SK-N-SH treated with all-trans-retinoic acid at 6 μM for 48 hours (cell line): ENCODE data around the gene IPO4.

ENCODE experiments used
- ATAC-seq: fragments of 200-7000 bp; cut with Tn5 transposase; 3 replicates; pipeline ENCODE4 v1.9.1; 2020; ENCODE audit warnings: mild to moderate bottlenecking, moderate library complexity
- BACH2 ChIP-seq: fragments of 250-450 bp; sonication (Bioruptor Pico); IDR thresholded peaks from 2 replicates; pipeline ENCODE4 v1.9.0; 2021; ENCODE audit warnings: mild to moderate bottlenecking, borderline replicate concordance
- CREB5 ChIP-seq: fragments of 250-450 bp; sonication (Bioruptor Pico); IDR thresholded peaks from 2 replicates; pipeline ENCODE4 v1.5.1; 2020; ENCODE audit warnings: low read depth, mild to moderate bottlenecking, moderate library complexity
- CSDC2 ChIP-seq: fragments of 250-450 bp; sonication (Bioruptor Pico); IDR thresholded peaks from 2 replicates; pipeline ENCODE4 v1.5.0; 2020; ENCODE audit warnings: mild to moderate bottlenecking, moderate library complexity
- CSRNP3 ChIP-seq: fragments of 250-450 bp; sonication (Bioruptor Pico); IDR thresholded peaks from 2 replicates; pipeline ENCODE4 v1.5.1; 2021; ENCODE audit warnings: mild to moderate bottlenecking, moderate library complexity
- ESRRG ChIP-seq: fragments of 250-450 bp; sonication (Bioruptor Pico); IDR thresholded peaks from 2 replicates; pipeline ENCODE4 v1.6.1; 2021; ENCODE audit warnings: mild to moderate bottlenecking
- GLIS3 ChIP-seq: fragments of 250-450 bp; sonication (Bioruptor Pico); IDR thresholded peaks from 2 replicates; pipeline ENCODE4 v1.5.0; 2020; ENCODE audit warnings: mild to moderate bottlenecking, moderate library complexity
- ISL1 ChIP-seq: fragments of 250-450 bp; sonication (Bioruptor Pico); IDR thresholded peaks from 2 replicates; pipeline ENCODE4 v2.1.2; 2022; ENCODE audit warnings: mild to moderate bottlenecking, moderate library complexity
- OSR1 ChIP-seq: fragments of 250-450 bp; sonication (Bioruptor Pico); IDR thresholded peaks from 2 replicates; pipeline ENCODE4 v1.8.0; 2022; ENCODE audit warnings: moderate library complexity, mild to moderate bottlenecking, inconsistent platforms
- PATZ1 ChIP-seq: fragments of 250-450 bp; sonication (Bioruptor Pico); IDR thresholded peaks from 2 replicates; pipeline ENCODE4 v1.8.0; 2020; ENCODE audit warnings: mild to moderate bottlenecking, moderate library complexity, borderline replicate concordance
- POU6F1 ChIP-seq: fragments of 250-450 bp; sonication (Bioruptor Pico); IDR thresholded peaks from 2 replicates; pipeline ENCODE4 v1.8.0; 2021; ENCODE audit warnings: low read depth, mild to moderate bottlenecking, moderate library complexity, borderline replicate concordance
- PPARA ChIP-seq: fragments of 250-450 bp; sonication (Bioruptor Pico); IDR thresholded peaks from 2 replicates; pipeline ENCODE4 v1.5.0; 2020; ENCODE audit warnings: mild to moderate bottlenecking, borderline replicate concordance
- RARB ChIP-seq: fragments of 250-450 bp; sonication (Bioruptor Pico); IDR thresholded peaks from 2 replicates; pipeline ENCODE4 v1.8.0; 2021; ENCODE audit warnings: mild to moderate bottlenecking, moderate library complexity
- SNAI2 ChIP-seq: fragments of 250-450 bp; sonication (Bioruptor Pico); IDR thresholded peaks from 2 replicates; pipeline ENCODE4 v1.5.0; 2020; ENCODE audit warnings: mild to moderate bottlenecking, moderate library complexity
- TCF4 ChIP-seq: fragments of 250-450 bp; sonication (Bioruptor Pico); IDR thresholded peaks from 2 replicates; pipeline ENCODE4 v1.8.0; 2021; ENCODE audit warnings: mild to moderate bottlenecking, moderate library complexity, borderline replicate concordance
- TSHZ2 ChIP-seq: fragments of 250-450 bp; sonication (Bioruptor Pico); IDR thresholded peaks from 2 replicates; pipeline ENCODE4 v1.5.0; 2020; ENCODE audit warnings: mild to moderate bottlenecking, moderate library complexity
- ZC3H10 ChIP-seq: fragments of 250-450 bp; sonication (Bioruptor Pico); IDR thresholded peaks from 2 replicates; pipeline ENCODE4 v1.5.1; 2021; ENCODE audit warnings: mild to moderate bottlenecking, moderate library complexity
- ZFP3 ChIP-seq: fragments of 250-450 bp; sonication (Bioruptor Pico); IDR thresholded peaks from 2 replicates; pipeline ENCODE4 v1.5.0; 2020; ENCODE audit warnings: mild to moderate bottlenecking, moderate library complexity
- ZNF70 ChIP-seq: fragments of 450-650 bp; formaldehyde crosslinking; IDR thresholded peaks from 2 replicates; pipeline ENCODE4 v1.5.0; 2020; ENCODE audit warnings: mild to moderate bottlenecking, moderate library complexity
- ZNF8 ChIP-seq: fragments of 450-650 bp; formaldehyde crosslinking; IDR thresholded peaks from 2 replicates; pipeline ENCODE4 v1.5.0; 2020; ENCODE audit warnings: mild to moderate bottlenecking, moderate library complexity

IPO4 gene

GRCh38 chr14:24150567-24150966, 38.0 kb downstream of the IPO4 start:
- no peak for TF ChIP-seq GLIS3
- no peak for TF ChIP-seq PPARA (CRISPR knock-in tag)
- no peak for TF ChIP-seq ISL1
- TF ChIP-seq TSHZ2 (CRISPR knock-in tag), result no peak
- TF ChIP-seq ZNF70 (CRISPR knock-in tag), result no peak
- TF ChIP-seq PATZ1 (CRISPR knock-in tag), result no peak
- no peak for TF ChIP-seq RARB (CRISPR knock-in tag)
- TF ChIP-seq OSR1, result no peak
- TF ChIP-seq BACH2 (CRISPR knock-in tag), result no peak
- TF ChIP-seq POU6F1, result no peak
- TF ChIP-seq CSDC2 (CRISPR knock-in tag), result no peak
- no peak for TF ChIP-seq ZC3H10 (CRISPR knock-in tag)
- no peak for TF ChIP-seq ESRRG (CRISPR knock-in tag)
- TF ChIP-seq, all 23 proteins: peak for 0
- no peak for ATAC-seq

- ATAC-seq, result no peak
- no peak for TF ChIP-seq SNAI2 (CRISPR knock-in tag)
Observed at GRCh38 chr14:24150061-24150460, 38.6 kb downstream of the IPO4 start.

- no peak for ATAC-seq
- no peak for TF ChIP-seq ISL1
- no peak for TF ChIP-seq ZNF8 (CRISPR knock-in tag)
- no peak for TF ChIP-seq OSR1
- no peak for TF ChIP-seq TCF4 (CRISPR knock-in tag)
- TF ChIP-seq CREB5, result no peak
- TF ChIP-seq CSDC2 (CRISPR knock-in tag), result no peak
- no peak for TF ChIP-seq CSRNP3 (CRISPR knock-in tag)
- no peak for TF ChIP-seq POU6F1
- TF ChIP-seq BACH2 (CRISPR knock-in tag), result no peak
- no peak for TF ChIP-seq ZFP3 (CRISPR knock-in tag)
- no peak for TF ChIP-seq ZNF70 (CRISPR knock-in tag)
- TF ChIP-seq PPARA (CRISPR knock-in tag), result no peak
- no peak for TF ChIP-seq ZC3H10 (CRISPR knock-in tag)
Observed at GRCh38 chr14:24149302-24149969, 39.2 kb downstream of the IPO4 start.
